Measurements from ENCODE around the gene NLRP6. TPM values are rescaled to one million over a fixed set of nuclear protein-coding genes. Genes with fewer than 3 reads are reported as not detected.

NLRP6 gene
- polyA plus RNA-seq, 1 of the 3 experiments (the other 2 are of a cell fraction): not detected

GRCh38 chr11:304915-305843, 27.0 kb downstream of the NLRP6 start:
- CTCF ChIA-PET: interaction anchor here (0.7 to 3.3 kb wide), 27 partner anchors 10 to 250 kb away, joined by 3 to 24 read pairs (median 4); partner anchors contain the start of gene PTDSS2
- Histone ChIP-seq H3K9me2 (no peaks in the 10 kb centered on the region), H2AFZ (ENCODE audit: low read depth) (no peak overlapping the region), H3K4me3 (ENCODE audit: low read depth in 2 of 2, low read length in 1 of 2) (no peak overlapping the region), H3K9me3 (no peaks in the 10 kb centered on the region), H3K36me3 (replicated peaks in 1 of 2; ENCODE audit: control insufficient read depth in 1 of 2, insufficient read depth in 2 of 2, low read length in 1 of 2) (peaks cover 0 to 3% of the 10 kb centered on the region in 2 experiments), H3F3A (replicated peaks; ENCODE audit: insufficient read depth) (peaks cover 13% of the 10 kb centered on the region), H3K4me2 (no peak overlapping the region), H3K4me1 (ENCODE audit: control insufficient read depth in 1 of 2, insufficient read depth in 2 of 2, low read depth in 1 of 2, low read length in 1 of 2) (peaks cover 5 to 6% of the 10 kb centered on the region in 2 experiments; a peak in 1 of 4 replicates), H3K9ac (no peak overlapping the region), H3K27ac (ENCODE audit: low read depth in 2 of 2, low read length in 1 of 2) (no peak overlapping the region), H3K79me2 (ENCODE audit: insufficient read depth) (peaks cover 11% of the 10 kb centered on the region; the same call in 1 of the 2 replicates), H3K27me3 (ENCODE audit: insufficient read depth) (no peaks in the 10 kb centered on the region), H4K20me1 (ENCODE audit: insufficient read depth) (no peaks in the 10 kb centered on the region)
- 54% methylated on average over 18 of the region's 19 CpGs for WGBS (ENCODE audit: low lambda C conversion rate)
- DNase-seq: peak; percentile 82
- POLR2A ChIA-PET: no interaction called here
- no peak for TF ChIP-seq REST (IDR thresholded peaks at IDR 0.05; ENCODE audit: low read depth, low read length)
- peak; percentile 69 for TF ChIP-seq RAD21 (IDR thresholded peaks at IDR 0.05; ENCODE audit: low read length)
- TF ChIP-seq SMC3 (IDR thresholded peaks at IDR 0.05; ENCODE audit: low read depth, low read length): peak; percentile 77
- TF ChIP-seq CTCF (IDR thresholded peaks at IDR 0.05): peak; percentile 68

- Histone ChIP-seq H3K9ac (no peak overlapping the region), H4K20me1 (ENCODE audit: insufficient read depth) (no peaks in the 10 kb centered on the region), H3K9me2 (no peaks in the 10 kb centered on the region), H3K4me3 (ENCODE audit: low read depth in 2 of 2, low read length in 1 of 2) (no peak overlapping the region), H3K9me3 (no peaks in the 10 kb centered on the region), H3K27me3 (ENCODE audit: insufficient read depth) (no peaks in the 10 kb centered on the region), H3K4me1 (ENCODE audit: control insufficient read depth in 1 of 2, insufficient read depth in 2 of 2, low read depth in 1 of 2, low read length in 1 of 2) (peaks cover 5 to 6% of the 10 kb centered on the region in 2 experiments; a peak in 1 of 4 replicates), H3K79me2 (ENCODE audit: insufficient read depth) (peaks cover 11% of the 10 kb centered on the region; the same call in 1 of the 2 replicates), H3K36me3 (replicated peaks in 1 of 2; ENCODE audit: control insufficient read depth in 1 of 2, insufficient read depth in 2 of 2, low read length in 1 of 2) (peaks cover 0 to 3% of the 10 kb centered on the region in 2 experiments), H3F3A (replicated peaks; ENCODE audit: insufficient read depth) (peaks cover 13% of the 10 kb centered on the region), H2AFZ (ENCODE audit: low read depth) (no peak overlapping the region), H3K4me2 (no peak overlapping the region), H3K27ac (ENCODE audit: low read depth in 2 of 2, low read length in 1 of 2) (no peak overlapping the region)
- ChIA-PET CTCF (interaction anchor here (0.8 to 3.3 kb wide), 21 partner anchors 10 to 249 kb away, joined by 3 to 24 read pairs (median 4); partner anchors contain the start of gene PTDSS2), POLR2A (no interaction called here)
- 89% methylated on average over 9 of the region's 10 CpGs for WGBS (ENCODE audit: low lambda C conversion rate)
- TF ChIP-seq SMC3 (IDR thresholded peaks at IDR 0.05; ENCODE audit: low read depth, low read length): no peak
- no peak for TF ChIP-seq MXI1 (IDR thresholded peaks at IDR 0.05; ENCODE audit: low read depth, low read length)
- TF ChIP-seq RCOR1 (IDR thresholded peaks at IDR 0.05; ENCODE audit: low read length): no peak
- TF ChIP-seq GATA2 (CRISPR knock-in tag; IDR thresholded peaks at IDR 0.05): no peak
- no peak for TF ChIP-seq PBX3 (IDR thresholded peaks at IDR 0.05)
- no peak for TF ChIP-seq JUND (IDR thresholded peaks at IDR 0.05)
- DNase-seq: no peak
These were observed 27.6 kb downstream of the NLRP6 start for GRCh38 chr11:305844-306211.

Data from SK-N-SH (cell line).